H9 (cell line): ENCODE measurements around the gene GRIA4. TPM values are rescaled to one million over a fixed set of nuclear protein-coding genes. Genes with fewer than 3 reads are reported as not detected.

Experiments
- DNase-seq: peaks from one replicate; pipeline ENCODE4 v3.0.0-alpha.2; 2017
- H2AFZ ChIP-seq: one replicate; pipeline ENCODE4 v1.6.1; 2013; ENCODE audit warnings: mild to moderate bottlenecking, low read length, control low read depth, moderate library complexity
- H2AK5ac ChIP-seq: 2 replicates; pipeline ENCODE4 v1.6.1; 2013; ENCODE audit warnings: low read length, control low read depth, mixed read lengths; ENCODE audit not compliant: insufficient read length
- H2BK120ac ChIP-seq: one replicate; pipeline ENCODE4 v1.6.1; 2013; ENCODE audit warnings: low read depth, mild to moderate bottlenecking, low read length, control low read depth, inconsistent platforms; ENCODE audit not compliant: poor library complexity, severe bottlenecking
- H2BK12ac ChIP-seq: 2 replicates; pipeline ENCODE4 v1.6.1; 2013; ENCODE audit warnings: low read length, control low read depth, mixed read lengths, low read depth; ENCODE audit not compliant: insufficient read length
- H2BK15ac ChIP-seq: 2 replicates; pipeline ENCODE4 v1.6.1; 2013; ENCODE audit warnings: low read depth, low read length, control low read depth
- H2BK20ac ChIP-seq: one replicate; pipeline ENCODE4 v1.6.1; 2013; ENCODE audit warnings: low read depth, mild to moderate bottlenecking, low read length, control low read depth, inconsistent platforms; ENCODE audit not compliant: poor library complexity, severe bottlenecking
- H2BK5ac ChIP-seq: 2 replicates; pipeline ENCODE4 v1.6.1; 2013; ENCODE audit warnings: low read length, control low read depth, mixed read lengths; ENCODE audit not compliant: insufficient read length
- H3K14ac ChIP-seq: 2 replicates; pipeline ENCODE4 v1.6.1; 2013; ENCODE audit warnings: low read length, control low read depth; ENCODE audit not compliant: insufficient read depth
- H3K18ac ChIP-seq: 2 replicates; pipeline ENCODE4 v1.6.1; 2013; ENCODE audit warnings: low read depth, mild to moderate bottlenecking, mixed read lengths, low read length, control low read depth; ENCODE audit not compliant: insufficient read length
- H3K23ac ChIP-seq: 2 replicates; pipeline ENCODE4 v1.6.1; 2013; ENCODE audit warnings: low read length, control low read depth, mixed read lengths, low read depth; ENCODE audit not compliant: insufficient read length
- H3K23me2 ChIP-seq: 2 replicates; pipeline ENCODE4 v1.6.1; 2013; ENCODE audit warnings: low read depth, mild to moderate bottlenecking, mixed read lengths, low read length, control low read depth; ENCODE audit not compliant: insufficient read length, poor library complexity, severe bottlenecking
- H3K27ac ChIP-seq: 2 replicates; pipeline ENCODE4 v1.5.1; 2013; ENCODE audit warnings: low read length, control low read depth, mixed read lengths, low read depth; ENCODE audit not compliant: insufficient read length
- H3K27me3 ChIP-seq: 2 replicates; pipeline ENCODE4 v1.6.1; 2013; ENCODE audit warnings: low read length, control low read depth, inconsistent platforms; ENCODE audit not compliant: insufficient read depth
- H3K4ac ChIP-seq: 2 replicates; pipeline ENCODE4 v1.6.1; 2013; ENCODE audit warnings: low read depth, mild to moderate bottlenecking, control low read depth, inconsistent platforms, low read length, moderate library complexity
- H3K4me1 ChIP-seq: 2 replicates; pipeline ENCODE4 v1.6.1; 2013; ENCODE audit warnings: low read length, control low read depth, inconsistent platforms; ENCODE audit not compliant: insufficient read depth
- H3K4me2 ChIP-seq: 2 replicates; pipeline ENCODE4 v1.6.1; 2013; ENCODE audit warnings: low read length, control low read depth, mixed read lengths; ENCODE audit not compliant: insufficient read length, insufficient read depth
- H3K56ac ChIP-seq: 2 replicates; pipeline ENCODE4 v1.6.1; 2013; ENCODE audit warnings: low read depth, mild to moderate bottlenecking, mixed read lengths, low read length, control low read depth; ENCODE audit not compliant: insufficient read length
- H3K79me1 ChIP-seq: 2 replicates; pipeline ENCODE4 v1.6.1; 2013; ENCODE audit warnings: low read depth, mild to moderate bottlenecking, moderate library complexity, low read length, control low read depth, inconsistent platforms; ENCODE audit not compliant: insufficient read depth, poor library complexity, severe bottlenecking
- H3K79me2 ChIP-seq: 2 replicates; pipeline ENCODE4 v1.6.1; 2013; ENCODE audit warnings: low read length, control low read depth, inconsistent platforms; ENCODE audit not compliant: insufficient read depth
- H3K9ac ChIP-seq: 2 replicates; pipeline ENCODE4 v1.6.1; 2013; ENCODE audit warnings: low read length, control low read depth, mixed read lengths; ENCODE audit not compliant: insufficient read length; ENCODE audit errors: extremely low read depth
- H3K9me3 ChIP-seq: one replicate; pipeline ENCODE4 v1.6.1; 2013; ENCODE audit warnings: low read depth, low read length, inconsistent platforms; ENCODE audit not compliant: control insufficient read depth
- H3T11ph ChIP-seq: one replicate; pipeline ENCODE4 v1.6.1; 2013; ENCODE audit warnings: mild to moderate bottlenecking, low read length, control low read depth, inconsistent platforms
- H4K20me1 ChIP-seq: one replicate; pipeline ENCODE4 v1.6.1; 2013; ENCODE audit not compliant: control insufficient read depth, insufficient read length, insufficient read depth
- H4K5ac ChIP-seq: 2 replicates; pipeline ENCODE4 v1.6.1; 2013; ENCODE audit warnings: low read depth, mild to moderate bottlenecking, mixed read lengths, low read length, control low read depth; ENCODE audit not compliant: insufficient read length
- H4K8ac ChIP-seq: replicated peaks from 2 replicates; pipeline ENCODE4 v1.6.1; 2013; ENCODE audit warnings: low read length, control low read depth, mixed read lengths, low read depth; ENCODE audit not compliant: insufficient read length
- H4K91ac ChIP-seq: 2 replicates; pipeline ENCODE4 v1.6.1; 2013; ENCODE audit warnings: low read depth, mild to moderate bottlenecking, moderate library complexity, mixed read lengths, low read length, control low read depth; ENCODE audit not compliant: insufficient read length
- H3K27ac Mint-ChIP-seq, 3 experiments: 2 replicates in 2 of 3; 3 replicates in 1 of 3; pipeline ENCODE4 v1.8.0; 2020 to 2021; ENCODE audit warnings: mixed read lengths in 3 of 3, mild to moderate bottlenecking in 1 of 3, moderate library complexity in 1 of 3
- H3K27me3 Mint-ChIP-seq: 2 replicates; pipeline ENCODE4 v1.8.0; 2021; ENCODE audit warnings: low read depth, mild to moderate bottlenecking, moderate library complexity, mixed read lengths
- H3K36me3 Mint-ChIP-seq, 3 experiments: 2 replicates in 2 of 3; 3 replicates in 1 of 3; pipeline ENCODE4 v1.8.0; 2020 to 2021; ENCODE audit warnings: low read depth in 3 of 3, mixed read lengths in 3 of 3; ENCODE audit not compliant: insufficient read depth in 1 of 3
- H3K4me1 Mint-ChIP-seq, 2 experiments: 2 replicates each; pipeline ENCODE4 v1.8.0; 2020; ENCODE audit warnings: mixed read lengths in 2 of 2
- H3K4me3 Mint-ChIP-seq, 2 experiments: 2 replicates in 1 of 2; 3 replicates in 1 of 2; pipeline ENCODE4 v1.8.0; 2020 to 2021; ENCODE audit warnings: mild to moderate bottlenecking in 2 of 2, mixed read lengths in 2 of 2, moderate library complexity in 1 of 2
- H3K9me3 Mint-ChIP-seq, 2 experiments: 2 replicates in 1 of 2; 3 replicates in 1 of 2; pipeline ENCODE4 v1.8.0; 2020; ENCODE audit warnings: mild to moderate bottlenecking in 2 of 2, mixed read lengths in 2 of 2, moderate library complexity in 1 of 2
- WGBS: extraction: QIAGEN DNeasy Blood & Tissue Kit; methylation state at CpG from one replicate; pipeline ENCODE4 v1.1.7; 2013; ENCODE audit warnings: missing lambda C conversion rate, low lambda C conversion rate, mixed read lengths; ENCODE audit not compliant: insufficient read length; ENCODE audit errors: extremely low coverage; 5-methylcytosine and 5-hydroxymethylcytosine counted together
- total RNA-seq: library from RNA; stranded (reverse); gene quantifications from 2 replicates; pipeline ENCODE4 v1.2.1, GENCODE V29; 2021
- TF ChIP-seq, protein P1 (sequence below): fragments of 200-600 bp; sonication (generic); conservative IDR thresholded peaks from 3 replicates; pipeline ENCODE4 v1.8.0; 2021; ENCODE audit warnings: antibody characterized with exemption, mild to moderate bottlenecking

GRIA4 gene
- total RNA-seq, 1 experiment from 2014 or later = 0.83 TPM

DNA sequence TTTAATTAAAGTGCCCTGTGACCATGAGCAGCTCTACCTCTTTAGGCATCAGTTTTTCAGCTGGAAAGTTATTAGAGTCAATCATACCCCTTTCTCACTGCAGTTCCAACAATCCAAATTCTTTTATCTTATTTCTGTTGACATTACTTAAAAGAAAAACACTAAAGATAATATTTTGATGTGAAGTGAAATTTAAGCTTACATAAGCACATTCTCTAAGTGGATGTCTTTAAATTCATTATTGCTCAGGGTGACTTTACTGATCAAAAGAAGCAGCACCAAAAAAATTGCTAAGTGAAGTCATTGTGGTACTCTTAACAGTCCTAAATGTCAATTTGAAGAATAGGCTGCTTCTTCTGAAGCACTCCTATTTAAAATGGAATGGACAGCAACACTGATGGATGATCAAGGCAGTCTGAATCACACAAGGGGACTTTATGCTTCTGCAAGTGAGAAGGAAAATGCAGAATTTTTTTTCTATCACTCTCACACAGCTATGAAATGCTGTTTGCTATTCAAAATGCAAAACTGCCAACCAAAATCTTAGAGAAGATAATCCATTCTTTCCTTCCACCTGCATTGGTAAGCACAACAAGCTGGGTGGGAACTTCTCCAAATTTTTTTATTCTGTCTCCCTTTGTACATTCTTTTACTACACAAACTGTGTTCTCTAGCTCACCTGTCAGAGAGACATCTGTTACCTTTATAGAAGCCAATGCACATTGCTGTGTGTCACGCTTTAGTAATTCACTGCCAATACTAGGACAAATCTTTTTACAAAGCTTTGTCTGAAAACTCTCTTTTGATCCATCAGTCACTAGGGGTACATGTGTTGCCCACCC lies 179.9 kb downstream of the GRIA4 start:
- Histone ChIP-seq H3K79me2 (no peaks in the 10 kb centered on the region), H3K4me2 (no peak overlapping the region), H4K5ac (no peak overlapping the region), H2AK5ac (no peak overlapping the region), H3K23me2 (no peaks in the 10 kb centered on the region), H3K9me3 (no peaks in the 10 kb centered on the region), H3K18ac (no peak overlapping the region), H4K91ac (no peak overlapping the region), H3K14ac (no peak overlapping the region), H3K79me1 (no peaks in the 10 kb centered on the region), H4K20me1 (no peaks in the 10 kb centered on the region), H2BK15ac (no peak overlapping the region), H3K56ac (no peak overlapping the region), H3K9ac (no peak overlapping the region), H4K8ac (no peak overlapping the region), H3K4ac (no peak overlapping the region), H3K23ac (no peak overlapping the region), H3K27me3 (no peaks in the 10 kb centered on the region), H2BK5ac (no peak overlapping the region), H3T11ph (no peak overlapping the region), H2BK12ac (no peak overlapping the region), H2BK120ac (no peak overlapping the region), H3K4me1 (no peaks in the 10 kb centered on the region; the same call in 1 of the 2 replicates), H2BK20ac (no peak overlapping the region), H3K27ac (no peak overlapping the region), H2AFZ (no peak overlapping the region)
- Mint-ChIP-seq H3K27ac (no peak overlapping the region), H3K4me1 (peaks cover 15 to 22% of the 10 kb centered on the region in 2 experiments), H3K4me3 (no peak overlapping the region), H3K9me3 (no peaks in the 10 kb centered on the region), H3K27me3 (no peaks in the 10 kb centered on the region), H3K36me3 (no peaks in the 10 kb centered on the region)
- TF ChIP-seq, protein P1, sequence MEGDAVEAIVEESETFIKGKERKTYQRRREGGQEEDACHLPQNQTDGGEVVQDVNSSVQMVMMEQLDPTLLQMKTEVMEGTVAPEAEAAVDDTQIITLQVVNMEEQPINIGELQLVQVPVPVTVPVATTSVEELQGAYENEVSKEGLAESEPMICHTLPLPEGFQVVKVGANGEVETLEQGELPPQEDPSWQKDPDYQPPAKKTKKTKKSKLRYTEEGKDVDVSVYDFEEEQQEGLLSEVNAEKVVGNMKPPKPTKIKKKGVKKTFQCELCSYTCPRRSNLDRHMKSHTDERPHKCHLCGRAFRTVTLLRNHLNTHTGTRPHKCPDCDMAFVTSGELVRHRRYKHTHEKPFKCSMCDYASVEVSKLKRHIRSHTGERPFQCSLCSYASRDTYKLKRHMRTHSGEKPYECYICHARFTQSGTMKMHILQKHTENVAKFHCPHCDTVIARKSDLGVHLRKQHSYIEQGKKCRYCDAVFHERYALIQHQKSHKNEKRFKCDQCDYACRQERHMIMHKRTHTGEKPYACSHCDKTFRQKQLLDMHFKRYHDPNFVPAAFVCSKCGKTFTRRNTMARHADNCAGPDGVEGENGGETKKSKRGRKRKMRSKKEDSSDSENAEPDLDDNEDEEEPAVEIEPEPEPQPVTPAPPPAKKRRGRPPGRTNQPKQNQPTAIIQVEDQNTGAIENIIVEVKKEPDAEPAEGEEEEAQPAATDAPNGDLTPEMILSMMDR = no peak
- DNase-seq = no peak
- no CpG with 5 or more reads among the region's 1 CpG for WGBS
